GM13977 (cell line): ENCODE data around the gene RPP14.
"Not testable (repeated sequence)": the region's sequence is repeated elsewhere in the genome, so short reads cannot be mapped to it uniquely, and the experiment has no call there.

Source experiments
- DNase-seq: peaks from one replicate; pipeline ENCODE4 v3.0.0; 2012; ENCODE audit warnings: low spot score
- in situ Hi-C: fragments of 300-500 bp; cut with MboI; formaldehyde crosslinking; loops from one replicate; pipeline ENCODE4 v1.12.0; 2022; ENCODE audit warnings: low sequenced_read_pairs, low pct_unique_long_range_greater_than_20kb, mixed read lengths, inconsistent platforms; ENCODE audit not compliant: unreplicated experiment
- TF ChIP-seq, protein P1 (sequence below): IDR thresholded peaks from 2 replicates; pipeline ENCODE4 v1.5.1; 2012; ENCODE audit warnings: mild to moderate bottlenecking, control low read depth; ENCODE audit not compliant: insufficient read depth; ENCODE audit errors: extremely low read depth, missing control alignments

Gene RPP14

DNA sequence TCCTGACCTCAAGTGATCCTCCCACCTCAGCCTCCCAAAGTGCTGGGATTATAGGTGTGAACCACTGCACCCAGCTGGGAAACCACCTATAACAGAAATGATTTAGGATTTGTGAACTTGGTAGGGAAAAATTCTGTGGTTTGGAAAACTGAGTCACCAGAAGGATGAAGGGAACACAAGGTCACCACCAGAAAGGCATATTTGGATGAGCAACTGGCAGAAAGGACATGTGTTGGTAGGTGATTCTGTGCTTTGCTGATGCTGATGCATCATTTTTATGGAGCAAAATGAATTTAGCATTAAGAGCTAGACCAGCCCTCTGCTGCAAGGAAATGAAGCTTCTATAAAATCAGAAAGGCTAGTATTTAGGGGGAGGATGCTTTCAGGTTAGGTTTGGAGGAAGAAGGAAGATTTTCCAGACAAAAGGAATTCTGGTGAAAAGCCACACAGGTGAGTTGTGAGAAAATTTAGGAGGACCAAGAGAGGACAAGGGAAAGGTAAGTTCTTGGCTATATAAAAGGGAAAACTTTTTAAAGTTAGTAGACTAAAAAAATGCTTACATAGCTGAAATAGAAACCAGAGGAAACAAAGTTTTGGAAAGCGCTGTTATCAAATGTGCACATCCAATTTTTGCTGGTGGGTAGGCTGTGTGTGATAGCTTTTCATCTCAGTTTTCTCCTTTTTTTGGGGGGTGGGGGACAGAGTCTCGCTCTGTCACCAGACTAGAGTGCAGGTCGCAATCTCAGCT, 30.3 kb downstream of the RPP14 start:
- in situ Hi-C loops, result loop anchor here (10.0 kb wide), 1 partner anchor 78 kb away; no protein-coding TSS in a partner anchor
- TF ChIP-seq, protein P1, sequence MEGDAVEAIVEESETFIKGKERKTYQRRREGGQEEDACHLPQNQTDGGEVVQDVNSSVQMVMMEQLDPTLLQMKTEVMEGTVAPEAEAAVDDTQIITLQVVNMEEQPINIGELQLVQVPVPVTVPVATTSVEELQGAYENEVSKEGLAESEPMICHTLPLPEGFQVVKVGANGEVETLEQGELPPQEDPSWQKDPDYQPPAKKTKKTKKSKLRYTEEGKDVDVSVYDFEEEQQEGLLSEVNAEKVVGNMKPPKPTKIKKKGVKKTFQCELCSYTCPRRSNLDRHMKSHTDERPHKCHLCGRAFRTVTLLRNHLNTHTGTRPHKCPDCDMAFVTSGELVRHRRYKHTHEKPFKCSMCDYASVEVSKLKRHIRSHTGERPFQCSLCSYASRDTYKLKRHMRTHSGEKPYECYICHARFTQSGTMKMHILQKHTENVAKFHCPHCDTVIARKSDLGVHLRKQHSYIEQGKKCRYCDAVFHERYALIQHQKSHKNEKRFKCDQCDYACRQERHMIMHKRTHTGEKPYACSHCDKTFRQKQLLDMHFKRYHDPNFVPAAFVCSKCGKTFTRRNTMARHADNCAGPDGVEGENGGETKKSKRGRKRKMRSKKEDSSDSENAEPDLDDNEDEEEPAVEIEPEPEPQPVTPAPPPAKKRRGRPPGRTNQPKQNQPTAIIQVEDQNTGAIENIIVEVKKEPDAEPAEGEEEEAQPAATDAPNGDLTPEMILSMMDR, result no peak
- DNase-seq, result no peak

DNA sequence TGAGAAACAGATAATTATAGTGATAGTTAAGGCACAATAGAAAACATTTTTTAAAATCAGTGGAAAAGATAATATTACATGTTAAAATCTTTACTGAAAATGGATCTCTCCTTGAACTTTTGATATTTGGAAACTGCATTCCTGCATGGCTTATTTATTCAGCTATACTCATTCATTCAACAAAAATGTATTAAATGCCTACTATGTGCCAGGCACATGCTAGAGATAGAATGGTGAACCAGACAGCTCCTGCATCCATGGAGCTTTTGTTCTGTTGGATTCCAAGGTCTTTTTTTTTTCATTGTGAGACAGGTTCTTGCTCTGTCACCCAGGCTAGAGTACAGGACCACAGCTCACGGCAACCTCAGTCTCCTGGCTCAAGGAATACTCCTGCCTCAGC, 31.1 kb downstream of the RPP14 start:
- TF ChIP-seq, protein P1, result no peak
- DNase-seq, result no peak
- in situ Hi-C loops, result loop anchor here (10.0 kb wide), 1 partner anchor 78 kb away; no protein-coding TSS in a partner anchor

DNA sequence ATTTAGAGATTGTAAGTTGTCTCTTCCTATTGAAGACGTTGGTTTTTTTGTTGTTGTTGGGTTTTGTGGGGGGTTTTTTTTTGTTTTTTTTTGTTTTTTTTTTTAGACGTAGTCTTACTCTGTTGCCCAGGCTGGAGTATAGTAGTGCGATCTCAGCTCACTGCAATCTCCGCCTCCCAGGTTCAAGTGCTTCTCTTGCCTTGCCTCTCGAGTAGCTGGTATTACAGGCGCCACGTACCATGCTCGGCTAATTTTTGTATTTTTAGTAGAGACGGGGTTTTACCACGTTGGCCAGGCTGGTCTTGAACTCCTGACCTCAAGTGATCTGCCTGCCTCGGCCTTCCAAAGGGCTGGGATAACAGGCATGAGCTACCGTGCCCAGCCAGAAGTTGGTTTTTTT, 33.1 kb downstream of the RPP14 start:
- in situ Hi-C loops, result loop anchor here (10.0 kb wide), 1 partner anchor 76 kb away; no protein-coding TSS in a partner anchor
- not testable (repeated sequence) for DNase-seq

DNA sequence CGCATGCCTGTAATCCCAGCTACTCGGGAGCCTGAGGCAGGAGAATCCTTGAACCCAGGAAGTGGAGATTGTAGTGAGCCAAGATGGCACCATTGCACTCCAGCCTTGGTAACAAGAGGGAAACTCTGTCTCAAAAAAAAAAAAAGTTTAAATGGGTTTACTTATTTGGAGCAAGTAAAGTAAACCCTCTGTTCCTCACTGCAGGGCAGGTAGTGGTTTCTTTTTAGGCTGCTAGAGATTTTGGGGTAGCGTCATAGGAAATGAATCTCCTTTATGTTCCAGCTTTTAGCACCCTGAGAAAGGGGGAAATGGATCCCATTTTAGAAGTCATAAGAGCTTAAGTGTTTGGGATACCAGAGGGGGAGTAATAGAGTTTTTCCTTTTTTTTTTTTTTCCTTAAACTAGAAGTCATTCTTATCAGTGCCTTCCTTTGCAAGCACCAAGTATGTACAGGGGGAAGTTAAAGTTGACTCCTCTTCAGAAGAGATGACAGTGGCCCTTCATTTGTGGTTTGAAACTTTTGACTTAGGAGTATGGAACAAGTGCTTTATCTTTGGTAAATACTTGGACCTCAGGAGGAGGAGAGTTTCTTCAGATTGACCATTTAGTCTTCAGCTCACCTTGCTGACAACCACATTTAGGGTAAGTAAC, 34.7 kb downstream of the RPP14 start:
- DNase-seq, result no peak
- TF ChIP-seq, protein P1, result no peak
- in situ Hi-C loops, result no loop called here

- in situ Hi-C loops, result no loop called here
- DNase-seq, result no peak
- TF ChIP-seq, protein P1, result no peak
These were observed 35.3 kb downstream of the RPP14 start for GRCh38 chr3:58341376-58341775.

GRCh38 chr3:58342676-58343075, 36.6 kb downstream of the RPP14 start:
- in situ Hi-C loops, result no loop called here
- TF ChIP-seq, protein P1, result no peak
- no peak for DNase-seq

- in situ Hi-C loops, result no loop called here
- TF ChIP-seq, protein P1, result no peak
These were observed 39.4 kb downstream of the RPP14 start for GRCh38 chr3:58345457-58345856.

More at GRCh38 chr3:58345457-58345856, 39.4 kb downstream of the RPP14 start:
- DNase-seq, result no peak
